Activated CD4-positive, alpha-beta T cell treated with anti-CD3 and anti-CD28 coated beads, Interleukin-2, amount 10 ng/mL, durations not matched to agents 7 days and 5 days (primary cell): ENCODE results near the gene PLK3. TPM values are rescaled to one million over a fixed set of nuclear protein-coding genes. Genes with fewer than 3 reads are reported as not detected.
"Not testable (repeated sequence)": the region's sequence is repeated elsewhere in the genome, so short reads cannot be mapped to it uniquely, and the experiment has no call there.

Experiments
- CTCF ChIA-PET: fragments of 350-600 bp; sonication (Branson Sonifier 250); formaldehyde crosslinking; loops from one replicate; lab custom pipeline; 2021; ENCODE audit warnings: antibody characterized with exemption; lab: Charles Lee
- POLR2A ChIA-PET: fragments of 350-600 bp; sonication (Branson Sonifier 250); formaldehyde crosslinking; loops from one replicate; lab custom pipeline; 2021; ENCODE audit warnings: antibody characterized with exemption; lab: Charles Lee
- DNase-seq: peaks from one replicate; pipeline ENCODE4 v3.0.0-alpha.2; 2020
- H3K27ac Mint-ChIP-seq: one replicate; pipeline ENCODE4 v1.8.0; 2021; ENCODE audit warnings: mild to moderate bottlenecking, moderate library complexity, mixed read lengths
- H3K27me3 Mint-ChIP-seq: one replicate; pipeline ENCODE4 v1.8.0; 2021; ENCODE audit warnings: mixed read lengths
- H3K36me3 Mint-ChIP-seq: one replicate; pipeline ENCODE4 v1.8.0; 2021; ENCODE audit warnings: low read depth, mixed read lengths
- H3K4me1 Mint-ChIP-seq: one replicate; pipeline ENCODE4 v1.8.0; 2021; ENCODE audit warnings: mixed read lengths
- H3K4me3 Mint-ChIP-seq: one replicate; pipeline ENCODE4 v1.8.0; 2021; ENCODE audit warnings: mild to moderate bottlenecking, moderate library complexity, mixed read lengths
- H3K9me3 Mint-ChIP-seq: one replicate; pipeline ENCODE4 v1.8.0; 2021; ENCODE audit warnings: mixed read lengths
- total RNA-seq, 2 experiments: library from RNA; stranded (reverse); gene quantifications; one replicate each; pipeline ENCODE4 v1.2.3, GENCODE V29; 2021

The PLK3 gene
- total RNA-seq, 2 experiments from 2014 or later: 54.3 to 57.5 TPM

DNA sequence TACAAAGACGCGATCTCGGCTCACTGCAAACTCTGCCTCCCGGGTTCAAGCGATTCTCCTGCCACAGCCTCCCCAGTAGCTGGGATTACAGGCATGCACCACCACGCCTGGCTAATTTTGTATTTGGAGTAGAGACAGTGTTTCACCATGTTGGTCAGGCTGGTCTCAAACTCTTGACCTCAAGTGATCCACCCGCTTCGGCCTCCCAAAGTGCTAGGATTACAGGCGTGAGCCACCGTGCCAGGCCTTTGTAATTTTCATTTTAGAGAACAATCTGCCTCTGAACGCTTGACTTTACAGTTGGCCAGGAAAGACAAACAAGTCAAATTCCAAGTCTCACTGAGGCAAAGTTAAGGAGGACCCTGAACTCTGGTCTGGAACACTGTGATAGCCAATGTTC lies 38.1 kb downstream of the PLK3 start:
- H3K9me3 Mint-ChIP-seq, POLR2A ChIA-PET, H3K4me3 Mint-ChIP-seq, H3K27ac Mint-ChIP-seq, DNase-seq, H3K36me3 Mint-ChIP-seq: not testable (repeated sequence)
- CTCF ChIA-PET: interaction anchor here (0.6 to 1.5 kb wide), 3 partner anchors 11 to 652 kb away, joined by 3 to 6 read pairs (median 4); partner anchors contain the start of gene TESK2
- H3K4me1 Mint-ChIP-seq: peaks cover 14% of the 10 kb centered on the region
- H3K27me3 Mint-ChIP-seq: peaks cover 14% of the 10 kb centered on the region

- Mint-ChIP-seq H3K9me3 (no peaks in the 10 kb centered on the region), H3K27ac (no peak overlapping the region), H3K27me3 (peaks cover 21% of the 10 kb centered on the region), H3K36me3 (peaks cover 4% of the 10 kb centered on the region), H3K4me3 (no peak overlapping the region), H3K4me1 (peaks cover 14% of the 10 kb centered on the region)
- CTCF ChIA-PET: interaction anchor here (0.6 to 1.3 kb wide), 2 partner anchors 16 to 186 kb away, joined by 3 to 5 read pairs; no protein-coding TSS in a partner anchor
- DNase-seq: no peak
- POLR2A ChIA-PET: no interaction called here
These were observed 39.4 kb downstream of the PLK3 start for GRCh38 chr1:44839576-44839975.

- H3K36me3 Mint-ChIP-seq: peaks cover 11% of the 10 kb centered on the region
- no peak overlapping the region for H3K27ac Mint-ChIP-seq
- peaks cover 23% of the 10 kb centered on the region for H3K27me3 Mint-ChIP-seq
- peaks cover 4% of the 10 kb centered on the region for H3K4me1 Mint-ChIP-seq
- ChIA-PET POLR2A (no interaction called here), CTCF (no interaction called here)
- H3K4me3 Mint-ChIP-seq: no peak overlapping the region
- H3K9me3 Mint-ChIP-seq: no peaks in the 10 kb centered on the region
- DNase-seq: no peak
These were observed 42.3 kb downstream of the PLK3 start for GRCh38 chr1:44842486-44842861.

DNA sequence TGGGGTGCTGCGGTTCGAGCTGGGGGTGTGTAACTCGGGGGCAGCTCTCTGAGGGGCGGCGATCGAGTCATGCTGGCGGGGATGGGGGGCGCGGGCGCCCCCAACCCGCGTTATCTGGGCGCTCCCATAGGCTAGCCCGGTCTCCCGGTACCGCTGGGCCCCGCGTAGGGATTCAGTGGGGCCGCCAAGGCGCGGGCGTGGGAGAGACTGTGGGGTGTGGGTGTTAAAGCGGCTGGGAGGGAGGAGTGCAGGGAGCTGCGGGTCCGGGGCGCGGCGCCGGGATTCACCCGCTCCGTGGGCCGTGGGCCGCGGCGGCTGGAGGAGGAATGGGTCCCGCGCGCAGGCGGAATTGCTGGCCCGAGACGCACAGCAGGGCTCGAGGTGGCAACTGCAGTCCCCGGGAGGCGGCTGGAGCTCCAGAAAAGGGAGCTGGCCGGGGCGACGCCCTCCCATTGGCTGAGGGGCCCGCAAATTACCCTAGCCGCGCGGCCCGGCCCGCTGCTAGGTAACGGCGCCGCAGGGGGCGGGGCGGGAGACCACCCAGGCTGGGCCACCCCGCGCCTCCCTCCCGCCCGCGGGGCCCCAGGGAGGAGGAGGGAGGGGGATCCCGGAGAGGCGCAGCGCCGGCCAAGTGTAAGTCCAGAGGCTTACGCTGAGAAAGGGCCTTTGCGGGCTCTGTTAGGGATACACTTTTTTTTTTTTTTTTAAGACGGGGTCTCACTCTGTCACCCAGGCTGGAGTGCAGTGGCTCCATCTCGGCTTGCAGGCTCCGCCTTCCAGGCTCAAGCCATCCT lies 42.9 kb downstream of the PLK3 start, which contains the start of gene PTCH2:
Gene PTCH2, minus strand, starts transcription at position 392 of the 794 bp plus-strand sequence. Its CDS starts 321 bp downstream, at position 71.
- no peak within 1 kb of the TSS for H3K4me3 Mint-ChIP-seq
- no peak within 1 kb of the TSS for H3K27ac Mint-ChIP-seq
- H3K27me3 Mint-ChIP-seq: peaks cover 23% of the 10 kb centered on the region
- POLR2A ChIA-PET: no interaction called here
- DNase-seq: no peak
- H3K4me1 Mint-ChIP-seq: peaks cover 4% of the 10 kb centered on the region
- CTCF ChIA-PET: interaction anchor here (1.1 kb wide), 1 partner anchor 12 kb away, joined by 3 read pairs; no protein-coding TSS in a partner anchor
- no peaks in the 10 kb centered on the region for H3K9me3 Mint-ChIP-seq
- H3K36me3 Mint-ChIP-seq: peaks cover 11% of the 10 kb centered on the region

DNA sequence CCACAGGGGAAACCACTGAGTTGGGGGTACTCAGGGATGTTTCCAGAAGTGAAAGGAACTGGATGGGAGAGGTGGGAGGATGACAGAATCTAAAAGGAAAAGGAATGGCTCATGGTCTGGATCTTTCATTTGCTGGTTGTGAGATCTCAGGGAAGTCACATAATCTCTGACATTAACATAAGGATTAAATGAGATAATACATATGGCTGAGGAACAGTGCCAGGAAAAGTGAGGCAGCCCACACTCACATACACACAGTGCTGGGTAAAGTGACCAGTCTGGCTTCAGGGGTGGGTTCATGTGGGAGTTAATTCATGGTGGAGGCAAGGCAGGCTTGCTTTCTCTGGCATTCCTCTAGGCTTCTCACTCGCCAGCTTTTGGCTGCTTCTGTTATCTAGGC lies 46.8 kb downstream of the PLK3 start:
- ChIA-PET CTCF (no interaction called here), POLR2A (no interaction called here)
- Mint-ChIP-seq H3K27me3 (peaks cover 13% of the 10 kb centered on the region), H3K36me3 (peaks cover 22% of the 10 kb centered on the region), H3K4me3 (no peak overlapping the region), H3K4me1 (peaks cover 7% of the 10 kb centered on the region), H3K9me3 (no peaks in the 10 kb centered on the region), H3K27ac (no peak overlapping the region)
- DNase-seq: no peak

GRCh38 chr1:44847845-44848244 lies 47.7 kb downstream of the PLK3 start:
- H3K36me3 Mint-ChIP-seq: peaks cover 22% of the 10 kb centered on the region
- H3K27me3 Mint-ChIP-seq: peaks cover 9% of the 10 kb centered on the region
- H3K4me1 Mint-ChIP-seq: peaks cover 3% of the 10 kb centered on the region
- no peak for DNase-seq
- no peaks in the 10 kb centered on the region for H3K9me3 Mint-ChIP-seq
- H3K27ac Mint-ChIP-seq: no peak overlapping the region
- ChIA-PET CTCF (no interaction called here), POLR2A (no interaction called here)
- no peak overlapping the region for H3K4me3 Mint-ChIP-seq

GRCh38 chr1:44848456-44849181 lies 48.4 kb downstream of the PLK3 start:
- peaks cover 9% of the 10 kb centered on the region for H3K27me3 Mint-ChIP-seq
- no peak overlapping the region for H3K4me3 Mint-ChIP-seq
- ChIA-PET POLR2A (no interaction called here), CTCF (interaction anchor here (1.0 to 1.2 kb wide), 2 partner anchors 19 to 33 kb away, joined by 3 read pairs; no protein-coding TSS in a partner anchor)
- H3K36me3 Mint-ChIP-seq: peaks cover 24% of the 10 kb centered on the region
- DNase-seq: no peak
- H3K9me3 Mint-ChIP-seq: no peaks in the 10 kb centered on the region
- H3K4me1 Mint-ChIP-seq: peaks cover 3% of the 10 kb centered on the region
- H3K27ac Mint-ChIP-seq: no peak overlapping the region

- DNase-seq: no peak
- ChIA-PET CTCF (interaction anchor here (1.0 kb wide), 1 partner anchor 32 kb away, joined by 3 read pairs; no protein-coding TSS in a partner anchor), POLR2A (no interaction called here)
- Mint-ChIP-seq H3K27ac (no peak overlapping the region), H3K4me1 (peaks cover 3% of the 10 kb centered on the region), H3K4me3 (no peak overlapping the region), H3K27me3 (peaks cover 1% of the 10 kb centered on the region), H3K9me3 (no peaks in the 10 kb centered on the region), H3K36me3 (peaks cover 23% of the 10 kb centered on the region)
These were observed 49.5 kb downstream of the PLK3 start for GRCh38 chr1:44849575-44850132.

GRCh38 chr1:44851308-44851707 lies 51.1 kb downstream of the PLK3 start:
- H3K9me3 Mint-ChIP-seq: no peaks in the 10 kb centered on the region
- POLR2A ChIA-PET: no interaction called here

DNA sequence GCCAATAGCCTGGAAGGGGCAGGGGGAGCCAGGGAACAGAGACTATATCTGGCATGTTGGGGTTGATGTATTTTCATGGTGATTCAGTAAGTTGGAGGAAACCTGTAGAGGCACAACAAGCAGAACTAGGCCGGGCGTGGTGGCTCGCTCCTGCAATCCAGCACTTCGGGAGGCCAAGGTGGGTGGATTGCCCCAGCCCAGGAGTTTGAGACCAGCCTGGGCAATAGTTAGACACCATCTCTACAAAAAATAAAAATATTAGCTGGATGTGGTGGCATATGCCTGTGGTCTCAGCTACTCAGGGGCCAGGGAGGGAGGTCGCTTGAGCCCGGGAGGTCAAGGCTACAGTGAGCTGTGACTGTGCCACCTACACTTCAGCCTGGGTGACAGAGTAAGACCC lies 53.0 kb downstream of the PLK3 start:
- ChIA-PET POLR2A (interaction anchor here (0.7 kb wide), 1 partner anchor 440 kb away, joined by 5 read pairs; no protein-coding TSS in a partner anchor), CTCF (no interaction called here)
- Mint-ChIP-seq H3K36me3 (peaks cover 32% of the 10 kb centered on the region), H3K27me3 (no peaks in the 10 kb centered on the region), H3K27ac (no peak overlapping the region), H3K9me3 (no peaks in the 10 kb centered on the region), H3K4me1 (peaks cover 3% of the 10 kb centered on the region), H3K4me3 (no peak overlapping the region)
- no peak for DNase-seq

More at GRCh38 chr1:44851308-44851707, 51.1 kb downstream of the PLK3 start:
- H3K27me3 Mint-ChIP-seq: no peaks in the 10 kb centered on the region
- no peak for DNase-seq
- CTCF ChIA-PET: no interaction called here
- peaks cover 26% of the 10 kb centered on the region for H3K36me3 Mint-ChIP-seq
- H3K4me3 Mint-ChIP-seq: no peak overlapping the region
- H3K27ac Mint-ChIP-seq: no peak overlapping the region
- peaks cover 3% of the 10 kb centered on the region for H3K4me1 Mint-ChIP-seq

DNA sequence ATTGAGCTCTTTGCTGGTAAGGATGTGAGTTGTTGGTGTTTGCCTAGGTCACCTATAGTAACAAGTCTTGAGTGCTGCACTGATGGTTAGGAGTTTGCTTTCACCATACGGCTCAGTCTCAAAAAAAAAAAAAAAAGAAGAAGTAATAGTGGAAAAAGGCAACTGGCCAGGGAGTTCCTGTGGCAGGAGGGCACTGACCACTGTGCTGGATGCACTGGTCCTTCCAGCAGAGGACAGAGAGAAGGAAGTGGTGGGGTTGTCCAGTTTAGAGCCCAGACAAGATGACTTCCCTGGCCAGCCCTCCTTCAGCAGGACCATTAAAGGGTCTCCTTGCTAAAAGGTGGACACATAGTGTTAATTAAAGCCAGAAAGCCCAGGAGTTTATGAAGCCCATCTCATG lies 54.8 kb downstream of the PLK3 start:
- no peaks in the 10 kb centered on the region for H3K27me3 Mint-ChIP-seq
- H3K4me1 Mint-ChIP-seq: no peaks in the 10 kb centered on the region
- no peak overlapping the region for H3K27ac Mint-ChIP-seq
- DNase-seq: no peak
- H3K9me3 Mint-ChIP-seq: no peaks in the 10 kb centered on the region
- POLR2A ChIA-PET: no interaction called here
- peaks cover 25% of the 10 kb centered on the region for H3K36me3 Mint-ChIP-seq
- H3K4me3 Mint-ChIP-seq: no peak overlapping the region
- CTCF ChIA-PET: interaction anchor here (0.6 to 1.2 kb wide), 2 partner anchors 9 to 43 kb away, joined by 4 to 5 read pairs; no protein-coding TSS in a partner anchor
